BE2C (cell line): ENCODE results near the gene THOC6.

Experiments used
- DNase-seq: peaks from one replicate; pipeline ENCODE4 v3.0.0-alpha.2; 2020
- H3K27me3 ChIP-seq: fragments of 250-450 bp; sonication (Bioruptor Pico); 2 replicates; pipeline ENCODE4 v1.5.1; 2020; ENCODE audit warnings: mild to moderate bottlenecking
- H3K36me3 ChIP-seq: fragments of 250-450 bp; sonication (Bioruptor Pico); 2 replicates; pipeline ENCODE4 v1.5.1; 2020; ENCODE audit warnings: mild to moderate bottlenecking
- H3K4me1 ChIP-seq: fragments of 250-450 bp; sonication (Bioruptor Pico); 2 replicates; pipeline ENCODE4 v1.5.1; 2020
- H3K4me3 ChIP-seq: 2 replicates; pipeline ENCODE4 v1.5.1; 2011; ENCODE audit warnings: low read depth, low read length
- H3K9me3 ChIP-seq: fragments of 250-450 bp; sonication (Bioruptor Pico); 2 replicates; pipeline ENCODE4 v1.5.1; 2020
- TF ChIP-seq, protein P1 (sequence below): IDR thresholded peaks from 2 replicates; pipeline ENCODE4 v1.5.1; 2012; ENCODE audit warnings: mild to moderate bottlenecking, low read depth, low read length

THOC6 gene

DNA sequence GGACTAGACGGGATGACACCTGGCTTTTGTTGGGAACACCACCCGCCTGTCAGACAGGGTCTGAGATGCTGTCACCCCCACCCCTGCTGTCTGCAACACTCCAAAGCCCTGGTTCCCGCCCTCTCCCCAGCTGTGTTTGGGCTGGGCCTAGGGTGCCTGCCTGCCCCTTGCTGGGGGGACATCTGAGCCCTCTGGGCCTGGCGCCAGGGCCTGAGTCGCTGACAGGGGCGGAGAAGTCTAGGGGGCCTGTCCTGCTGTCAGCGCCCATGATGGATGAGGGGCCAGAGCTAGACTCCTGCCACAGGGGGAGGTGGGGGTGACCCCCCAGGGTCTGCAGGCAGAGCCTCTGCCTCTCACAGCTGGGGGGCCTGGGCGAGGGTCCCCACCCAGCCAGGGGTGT lies 36.0 kb upstream of the THOC6 start:
- Histone ChIP-seq H3K9me3 (no peaks in the 10 kb centered on the region), H3K4me1 (0 out of 2 replicates have a peak, but pooled peaks cover 6% of the 10 kb centered on the region), H3K4me3 (no peak overlapping the region), H3K36me3 (no peaks in the 10 kb centered on the region), H3K27me3 (no peaks in the 10 kb centered on the region)
- no peak for DNase-seq
- TF ChIP-seq, protein P1, sequence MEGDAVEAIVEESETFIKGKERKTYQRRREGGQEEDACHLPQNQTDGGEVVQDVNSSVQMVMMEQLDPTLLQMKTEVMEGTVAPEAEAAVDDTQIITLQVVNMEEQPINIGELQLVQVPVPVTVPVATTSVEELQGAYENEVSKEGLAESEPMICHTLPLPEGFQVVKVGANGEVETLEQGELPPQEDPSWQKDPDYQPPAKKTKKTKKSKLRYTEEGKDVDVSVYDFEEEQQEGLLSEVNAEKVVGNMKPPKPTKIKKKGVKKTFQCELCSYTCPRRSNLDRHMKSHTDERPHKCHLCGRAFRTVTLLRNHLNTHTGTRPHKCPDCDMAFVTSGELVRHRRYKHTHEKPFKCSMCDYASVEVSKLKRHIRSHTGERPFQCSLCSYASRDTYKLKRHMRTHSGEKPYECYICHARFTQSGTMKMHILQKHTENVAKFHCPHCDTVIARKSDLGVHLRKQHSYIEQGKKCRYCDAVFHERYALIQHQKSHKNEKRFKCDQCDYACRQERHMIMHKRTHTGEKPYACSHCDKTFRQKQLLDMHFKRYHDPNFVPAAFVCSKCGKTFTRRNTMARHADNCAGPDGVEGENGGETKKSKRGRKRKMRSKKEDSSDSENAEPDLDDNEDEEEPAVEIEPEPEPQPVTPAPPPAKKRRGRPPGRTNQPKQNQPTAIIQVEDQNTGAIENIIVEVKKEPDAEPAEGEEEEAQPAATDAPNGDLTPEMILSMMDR: no peak

DNA sequence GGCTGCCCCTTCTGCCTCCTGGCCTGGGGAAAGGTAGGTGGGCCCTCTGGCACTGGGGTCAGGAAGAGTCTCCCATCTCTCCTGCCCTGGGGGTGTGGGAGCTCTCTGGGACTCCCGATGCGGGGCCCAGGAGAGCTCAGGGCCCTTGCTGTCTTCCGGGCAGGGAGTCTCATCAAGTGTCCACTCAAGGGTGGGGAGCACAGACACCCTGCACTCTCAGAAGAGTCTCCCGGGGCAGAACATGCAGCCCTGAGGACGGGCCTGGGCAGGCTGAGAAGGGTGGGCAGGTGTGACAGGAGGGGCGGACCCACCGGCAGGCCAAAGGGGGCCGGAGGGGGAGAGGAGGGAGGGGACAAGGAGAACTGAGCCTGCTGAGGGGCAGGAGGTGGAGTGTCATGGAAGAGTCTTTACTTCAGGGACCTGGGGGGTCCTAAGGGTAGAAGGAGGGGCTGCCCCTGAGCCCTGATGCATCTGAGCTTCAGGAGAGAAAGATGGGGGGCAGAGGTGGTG lies 35.2 kb upstream of the THOC6 start:
- no peak for DNase-seq
- no peaks in the 10 kb centered on the region for H3K9me3 ChIP-seq
- no peaks in the 10 kb centered on the region for H3K36me3 ChIP-seq
- H3K27me3 ChIP-seq: no peaks in the 10 kb centered on the region
- TF ChIP-seq, protein P1: no peak
- 0 out of 2 replicates have a peak, but pooled peaks cover 6% of the 10 kb centered on the region for H3K4me1 ChIP-seq
- no peak overlapping the region for H3K4me3 ChIP-seq

DNA sequence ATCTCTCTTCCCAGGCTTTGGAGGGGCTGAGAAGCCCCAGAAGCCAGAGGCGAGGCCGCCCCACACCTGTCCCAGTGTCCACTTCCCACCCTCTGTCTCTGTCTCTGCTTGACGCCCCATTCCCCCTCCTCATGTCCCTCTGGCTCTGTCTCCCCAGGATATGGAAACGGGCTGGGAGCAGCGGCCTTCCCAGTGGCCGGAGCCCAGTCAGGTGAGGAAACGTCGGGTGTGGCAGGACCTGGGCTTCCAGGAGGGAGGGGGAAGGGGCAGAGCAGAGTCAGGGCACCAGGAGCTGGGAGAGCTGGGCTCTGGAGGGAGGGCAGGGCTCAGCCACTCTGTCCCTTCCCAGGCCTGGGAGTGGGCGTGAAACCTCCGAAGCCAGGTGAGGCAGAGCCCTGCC lies 32.9 kb upstream of the THOC6 start:
- no peaks in the 10 kb centered on the region for H3K36me3 ChIP-seq
- no peaks in the 10 kb centered on the region for H3K27me3 ChIP-seq
- 0 out of 2 replicates have a peak, but pooled peaks cover 6% of the 10 kb centered on the region for H3K4me1 ChIP-seq
- no peak for DNase-seq
- no peak overlapping the region for H3K4me3 ChIP-seq
- TF ChIP-seq, protein P1: no peak
- H3K9me3 ChIP-seq: no peaks in the 10 kb centered on the region

DNA sequence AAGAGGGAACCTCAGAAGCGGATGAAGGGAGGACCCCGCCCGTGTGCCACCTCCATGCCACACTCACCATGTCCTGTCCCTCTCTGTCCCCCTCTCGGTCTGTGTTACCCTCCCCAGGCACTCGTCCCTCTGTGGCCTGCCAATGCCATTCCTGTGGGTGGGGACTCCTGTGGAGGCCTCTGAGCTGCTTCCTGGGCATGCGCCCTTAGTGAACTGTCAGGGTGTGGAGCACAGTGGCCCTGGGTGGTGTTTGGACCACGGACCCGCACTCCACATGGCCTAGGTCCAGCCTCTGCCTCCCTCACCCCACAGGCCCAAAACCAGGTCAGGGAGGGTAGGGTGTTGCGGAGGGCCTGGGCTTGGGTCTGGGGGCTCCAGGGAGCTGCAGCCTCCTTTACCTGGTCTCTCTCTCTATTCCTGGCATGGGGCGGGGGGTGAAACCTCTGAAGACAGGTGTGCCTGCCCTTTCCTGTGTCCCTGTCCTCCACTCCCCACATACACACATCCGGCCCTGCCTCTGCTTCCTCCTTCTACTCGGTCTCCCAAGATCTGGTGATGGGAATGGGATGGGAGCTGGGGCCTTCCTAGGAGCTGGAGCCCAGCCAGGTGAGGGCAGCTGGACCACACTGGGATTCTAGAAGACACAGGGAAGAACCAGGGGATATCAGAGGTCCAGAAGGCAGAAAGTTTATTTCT lies 32.1 kb upstream of the THOC6 start:
- Histone ChIP-seq H3K4me3 (no peak overlapping the region), H3K36me3 (no peaks in the 10 kb centered on the region), H3K27me3 (no peaks in the 10 kb centered on the region), H3K9me3 (no peaks in the 10 kb centered on the region), H3K4me1 (0 out of 2 replicates have a peak, but pooled peaks cover 6% of the 10 kb centered on the region)
- TF ChIP-seq, protein P1: no peak
- DNase-seq: no peak

DNA sequence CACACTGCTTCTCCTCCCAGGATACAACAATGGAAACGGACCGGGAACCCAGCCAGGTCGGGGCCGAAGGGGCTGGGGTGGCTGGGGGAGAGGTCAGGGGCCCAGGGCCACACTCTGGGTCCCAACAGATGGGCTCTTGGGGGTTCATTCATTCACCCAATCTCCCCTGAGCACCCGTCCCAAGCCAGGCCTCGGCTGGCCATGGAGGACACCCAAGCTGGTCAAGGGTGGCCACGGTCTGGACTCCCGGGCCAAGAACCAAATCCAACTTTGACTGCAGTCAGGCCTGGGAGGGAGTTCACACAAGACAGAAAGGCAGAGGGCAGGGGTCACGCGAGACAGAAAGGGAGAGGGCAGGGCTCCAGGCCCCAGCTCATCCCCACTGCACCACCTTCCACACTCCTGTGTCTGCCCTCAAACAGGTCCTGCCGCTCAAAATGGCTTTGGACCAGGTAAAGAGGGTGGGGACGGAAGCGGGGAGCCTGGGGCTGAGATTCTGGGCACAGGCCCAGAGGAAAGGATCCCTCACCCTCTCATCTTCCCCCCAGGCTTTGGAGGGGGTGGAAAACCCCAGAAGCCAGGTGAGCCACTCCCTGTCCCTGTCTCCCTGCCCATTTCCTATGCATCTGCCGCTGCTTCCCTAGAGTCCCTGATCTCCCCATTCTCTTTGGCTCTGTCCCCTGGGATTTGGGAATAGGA lies 31.3 kb upstream of the THOC6 start:
- TF ChIP-seq, protein P1: no peak
- no peak for DNase-seq
- H3K27me3 ChIP-seq: no peaks in the 10 kb centered on the region

DNA sequence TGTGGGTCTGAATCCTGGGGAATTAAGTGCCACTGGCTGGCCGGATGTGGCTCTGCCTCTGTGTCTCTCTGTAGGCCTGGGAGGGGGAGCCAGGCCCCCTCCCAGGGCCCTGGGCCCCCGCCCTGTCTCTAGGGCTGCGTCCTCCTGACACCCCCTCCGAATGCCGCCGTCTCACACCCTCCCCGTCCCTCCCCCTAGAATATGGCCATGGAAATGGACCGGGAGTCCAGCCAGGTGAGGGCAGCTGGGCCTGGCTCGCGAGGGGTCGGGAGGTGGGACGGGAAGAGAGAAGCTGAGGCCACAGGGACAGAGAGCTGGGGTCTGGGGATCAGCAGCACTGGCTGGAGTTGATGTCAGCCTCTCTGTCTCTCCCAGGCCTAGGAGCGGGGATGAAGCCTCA lies 27.5 kb upstream of the THOC6 start:
- no peak for DNase-seq
- Histone ChIP-seq H3K27me3 (no peaks in the 10 kb centered on the region), H3K9me3 (no peaks in the 10 kb centered on the region), H3K36me3 (no peaks in the 10 kb centered on the region), H3K4me3 (no peak overlapping the region), H3K4me1 (no peaks in the 10 kb centered on the region)
- TF ChIP-seq, protein P1: no peak

More for the DNA sequence above, 31.3 kb upstream of the THOC6 start:
- Histone ChIP-seq H3K36me3 (no peaks in the 10 kb centered on the region), H3K9me3 (no peaks in the 10 kb centered on the region), H3K4me3 (no peak overlapping the region), H3K4me1 (0 out of 2 replicates have a peak, but pooled peaks cover 5% of the 10 kb centered on the region)
